HEK293T (cell line): Measurements from ENCODE around the gene ZNF432.

Experiments
- LEF1 ChIP-seq: fragments of 450-650 bp; IDR thresholded peaks from 2 replicates; pipeline ENCODE4 v1.6.1; 2017; ENCODE audit warnings: mild to moderate bottlenecking, borderline replicate concordance
- TARDBP ChIP-seq: fragments of 450-650 bp; IDR thresholded peaks from 2 replicates; pipeline ENCODE4 v1.6.1; 2016

- TF ChIP-seq LEF1, result no peak
- TF ChIP-seq TARDBP, result no peak
These were observed 21.0 kb upstream of the ZNF432 start for GRCh38 chr19:52069653-52070052.
